Mesenteric fat pad (tissue), 1 donor: ENCODE measurements around the gene SLC16A6. TPM values are rescaled to one million over a fixed set of nuclear protein-coding genes. Genes with fewer than 3 reads are reported as not detected.
A peak's percentile ranks its signal among the peaks of the same experiment; 100 is the strongest.
"Not testable (repeated sequence)": the region's sequence is repeated elsewhere in the genome, so short reads cannot be mapped to it uniquely, and the experiment has no call there.

Experiments
- DNase-seq: peaks from one replicate; pipeline ENCODE4 v3.0.0-alpha.2; 2020; ENCODE audit warnings: low spot score
- total RNA-seq: library from RNA; stranded (reverse); fragmentation: NEBNext Ultra II Directional; extraction: Animal tissue kit (Norgen Biotek cat#: 25700); gene quantifications from one replicate; pipeline ENCODE4 v1.2.1, GENCODE V29; 2021
- donor health status: DM: yes; HTN: yes; CAD: no.

The SLC16A6 gene
- total RNA-seq, 1 donor from 2014 or later = 8.4 TPM

DNA sequence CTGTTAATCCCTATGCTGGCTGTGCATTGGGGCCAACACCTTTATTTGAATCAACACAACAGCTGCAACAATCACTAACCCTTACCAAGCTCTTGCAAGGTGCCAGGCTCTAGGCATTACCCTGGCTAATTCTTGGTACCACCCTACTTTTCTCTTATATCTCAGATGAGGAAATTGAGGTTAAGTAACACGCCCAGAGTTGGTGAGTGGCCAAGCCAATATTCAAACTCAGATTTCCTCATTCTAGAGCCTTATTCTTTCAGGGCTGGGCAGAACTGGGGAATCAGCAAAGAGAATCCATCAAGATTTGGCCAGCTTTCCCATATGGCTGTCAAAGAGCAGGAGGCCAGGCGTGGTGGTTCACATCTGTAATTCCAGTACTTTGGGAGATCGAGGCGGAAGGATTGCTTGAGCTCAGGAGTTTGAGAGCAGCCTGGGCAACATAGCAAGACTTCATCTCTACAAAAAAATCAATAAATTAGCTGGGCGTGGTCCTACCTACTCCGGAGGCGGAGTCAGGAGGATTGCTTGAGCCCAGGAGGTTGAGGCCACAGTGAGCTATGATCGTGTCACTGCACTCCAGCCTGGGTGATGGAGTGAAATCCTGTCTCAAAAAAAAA, 24.1 kb upstream of the SLC16A6 start:
- no peak for DNase-seq

DNA sequence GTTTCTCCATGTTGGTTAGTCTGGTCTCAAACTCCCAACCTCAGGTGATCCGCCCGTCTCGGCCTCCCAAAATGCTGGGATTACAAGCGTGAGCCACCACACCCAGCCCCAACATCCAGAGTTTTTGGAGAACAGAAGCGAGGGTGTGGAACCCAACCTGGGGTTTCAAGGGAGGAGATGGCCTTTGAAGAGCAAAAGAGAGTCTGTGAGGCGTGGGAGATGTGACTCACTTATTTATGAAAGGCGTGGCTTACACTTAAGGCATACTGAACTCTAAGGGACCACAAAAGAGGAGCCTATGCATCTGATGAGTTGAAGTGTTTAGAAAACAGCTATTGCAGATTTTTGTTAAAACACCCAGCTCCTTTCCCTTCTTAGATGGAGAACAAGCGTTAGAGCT, 19.2 kb upstream of the SLC16A6 start:
- no peak for DNase-seq

DNA sequence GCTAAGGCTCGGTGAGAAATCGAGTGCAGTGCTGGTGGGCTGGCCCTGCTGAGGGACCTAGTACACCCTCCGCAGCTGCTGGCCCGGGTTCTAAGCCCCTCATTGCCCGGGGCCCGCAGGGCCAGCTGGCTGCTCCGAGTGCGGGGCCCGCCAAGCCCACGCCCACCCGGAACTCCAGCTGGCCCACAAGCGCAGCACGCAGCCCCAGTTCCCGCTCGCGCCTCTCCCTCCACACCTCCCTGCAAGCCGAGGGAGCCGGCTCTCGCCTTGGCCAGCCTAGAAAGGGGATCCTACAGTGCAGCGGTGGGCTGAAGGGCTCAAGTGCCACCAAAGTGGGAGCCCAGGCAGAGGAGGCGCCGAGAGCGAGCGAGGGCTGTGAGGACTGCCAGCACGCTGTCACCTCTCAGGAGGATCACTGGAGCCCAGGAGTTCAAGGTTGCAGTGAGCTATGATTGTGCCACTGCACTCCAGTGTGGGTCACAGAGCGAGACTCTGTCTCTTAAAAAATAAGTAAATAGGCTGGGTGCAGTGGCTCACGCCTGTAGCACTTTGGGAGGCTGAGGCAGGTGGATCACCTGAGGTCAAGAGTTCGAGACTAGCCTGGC, 18.2 kb upstream of the SLC16A6 start:
- not testable (repeated sequence) for DNase-seq

DNA sequence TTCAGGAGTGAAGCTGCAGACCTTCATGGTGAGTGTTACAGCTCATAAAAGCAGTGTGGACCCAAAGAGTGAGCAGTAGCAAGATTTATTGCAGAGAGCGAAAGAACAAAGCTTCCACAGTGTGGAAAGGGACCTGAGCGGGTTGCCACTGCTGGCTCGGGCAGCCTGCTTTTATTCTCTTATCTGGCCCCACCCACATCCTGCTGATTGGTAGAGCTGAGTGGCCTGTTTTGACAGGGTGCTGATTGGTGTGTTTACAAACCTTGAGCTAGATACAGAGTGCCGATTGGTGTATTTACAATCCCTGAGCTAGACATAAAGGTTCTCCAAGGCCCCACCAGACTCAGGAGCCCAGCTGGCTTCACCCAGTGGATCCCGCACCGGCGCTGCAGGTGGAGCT, 17.6 kb upstream of the SLC16A6 start:
- not testable (repeated sequence) for DNase-seq

DNA sequence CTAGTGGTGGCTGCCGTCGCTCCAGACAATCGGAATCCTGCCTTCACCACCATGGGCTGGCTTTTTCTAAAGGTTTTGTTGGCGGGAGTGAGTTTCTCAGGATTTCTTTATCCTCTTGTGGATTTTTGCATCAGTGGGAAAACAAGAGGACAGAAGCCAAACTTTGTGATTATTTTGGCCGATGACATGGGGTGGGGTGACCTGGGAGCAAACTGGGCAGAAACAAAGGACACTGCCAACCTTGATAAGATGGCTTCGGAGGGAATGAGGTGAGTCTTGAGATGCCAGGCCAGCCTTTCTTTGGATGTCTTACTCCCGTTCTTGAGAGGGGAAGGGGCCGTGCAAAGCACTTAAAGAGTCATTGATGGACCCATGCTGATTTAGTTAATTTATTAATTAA, 16.5 kb upstream of the SLC16A6 start:
- DNase-seq = no peak

DNA sequence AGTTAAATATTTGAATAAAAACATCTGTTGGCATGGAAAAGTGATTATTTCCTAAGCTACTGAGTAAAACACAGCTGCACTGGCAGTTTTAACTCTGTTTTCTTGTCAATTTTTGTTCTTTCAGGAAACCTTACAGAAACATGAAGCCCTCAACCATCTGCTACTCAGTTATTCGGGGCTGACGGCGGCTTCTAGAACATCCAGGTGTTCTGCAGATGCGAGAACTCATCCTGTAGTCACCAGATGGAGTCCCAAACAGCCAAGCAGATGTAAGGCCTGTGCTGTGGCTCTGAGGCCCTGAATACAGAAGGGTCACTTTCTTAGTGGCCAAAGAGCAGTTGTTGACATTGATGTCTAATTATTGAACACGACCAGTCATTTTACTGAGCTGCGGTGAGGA, 15.9 kb upstream of the SLC16A6 start:
- DNase-seq = no peak

DNA sequence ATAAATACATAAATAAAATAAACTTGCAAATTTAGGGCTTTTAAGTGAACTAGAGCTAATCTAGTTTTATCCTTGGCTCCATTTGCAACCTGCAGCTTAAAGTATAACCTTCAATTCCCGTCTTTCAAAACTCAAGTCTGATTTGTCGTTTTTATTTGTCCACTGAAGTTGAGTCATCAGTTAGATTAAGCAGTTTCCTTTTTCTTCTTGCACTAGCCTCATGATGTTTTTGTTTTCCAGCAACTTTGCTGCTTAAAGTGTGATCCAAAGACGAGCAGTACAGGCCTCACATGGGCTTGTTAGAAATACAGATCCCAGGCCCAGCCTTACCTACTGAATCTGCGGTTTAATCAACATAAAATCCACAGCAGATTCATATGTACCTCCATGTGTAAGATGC, 14.2 kb upstream of the SLC16A6 start:
- no peak for DNase-seq

DNA sequence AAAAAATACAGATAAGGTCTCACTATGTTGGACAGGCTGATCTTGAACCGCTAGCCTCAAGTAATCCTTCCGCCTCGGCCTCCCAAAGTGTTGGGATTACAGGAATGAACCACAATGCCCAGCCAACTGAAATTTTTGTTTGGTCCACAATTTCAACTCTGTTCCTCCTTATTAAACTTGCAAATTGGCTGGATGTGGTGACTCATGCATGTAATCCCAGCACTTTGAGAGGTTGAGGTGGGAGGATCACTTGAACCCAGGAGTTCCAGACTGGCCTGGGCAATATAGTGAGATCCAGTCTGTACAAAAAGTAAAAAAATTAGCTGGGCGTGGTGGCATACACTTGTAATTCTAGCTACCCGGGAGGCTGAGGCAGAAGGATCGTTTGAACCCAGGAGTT, 13.8 kb upstream of the SLC16A6 start:
- no peak for DNase-seq

DNA sequence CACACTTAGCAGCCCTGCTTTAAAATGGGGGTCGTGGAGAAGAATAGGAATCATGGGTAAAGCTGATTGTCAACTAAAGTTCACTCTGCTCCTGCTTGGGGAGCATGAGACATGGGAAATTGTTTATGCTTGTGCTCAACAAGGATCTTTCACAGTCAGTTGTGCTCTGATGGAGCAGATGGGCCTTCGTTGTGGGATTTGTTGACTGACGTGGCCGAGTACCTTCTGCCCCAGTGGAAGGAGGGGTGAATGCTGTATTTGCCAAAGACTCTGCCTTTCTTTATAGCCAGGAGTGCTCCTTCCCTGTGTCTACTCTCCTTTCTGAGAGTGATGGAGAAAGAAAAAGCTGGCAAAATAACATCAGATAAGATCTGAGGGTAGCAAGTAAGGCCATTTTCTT, 11.7 kb upstream of the SLC16A6 start:
- no peak for DNase-seq

DNA sequence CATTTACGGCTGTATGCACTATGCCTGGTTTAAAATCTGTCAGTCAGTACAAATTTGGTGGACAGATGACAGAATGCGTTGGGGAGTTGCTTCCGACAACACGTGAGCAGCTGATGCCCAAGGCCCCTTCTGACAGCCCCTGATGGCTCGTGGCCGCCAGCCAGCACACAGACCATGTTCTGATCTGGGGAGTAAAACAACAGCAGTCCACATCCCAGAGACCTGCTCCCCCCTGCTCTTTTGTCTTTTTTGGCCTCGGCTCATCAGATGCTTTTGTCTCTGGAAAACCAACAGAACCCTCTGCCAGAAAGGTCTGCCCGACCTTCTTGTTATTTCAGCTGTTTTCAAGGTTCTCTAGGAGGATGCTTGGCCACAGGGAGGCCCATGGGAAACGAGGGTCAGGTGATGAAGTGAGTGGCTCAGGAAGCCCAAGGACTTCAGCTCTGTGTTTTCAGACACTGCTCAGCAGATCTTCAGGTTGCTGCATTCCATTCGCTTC, 11.2 kb upstream of the SLC16A6 start:
- no peak for DNase-seq

DNA sequence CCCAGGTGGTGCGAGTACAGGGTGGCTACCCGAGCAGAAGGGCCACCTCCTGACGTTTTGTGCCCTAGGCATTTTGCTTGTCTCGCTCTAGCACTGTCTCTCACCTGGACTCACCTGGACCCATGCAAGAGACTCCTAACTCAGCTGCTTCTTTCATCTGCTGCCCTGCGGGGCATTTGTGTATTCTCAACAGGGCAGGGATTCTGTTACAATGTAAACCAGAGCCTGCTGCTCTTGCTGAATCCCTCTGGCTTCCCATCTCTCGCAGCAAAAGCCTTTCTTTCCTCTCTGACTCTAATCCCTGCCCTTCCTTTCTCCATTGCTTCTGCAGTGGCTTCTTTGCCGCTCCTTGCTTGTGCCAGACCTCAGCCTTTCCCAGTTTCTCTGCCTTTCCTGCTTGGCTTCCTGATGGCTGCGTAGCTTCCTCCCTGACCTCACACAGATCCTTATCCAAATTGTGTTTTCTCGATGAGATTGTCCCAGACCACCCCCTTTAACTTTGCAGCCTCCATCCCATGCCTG, 10.6 kb upstream of the SLC16A6 start:
- DNase-seq = no peak

DNA sequence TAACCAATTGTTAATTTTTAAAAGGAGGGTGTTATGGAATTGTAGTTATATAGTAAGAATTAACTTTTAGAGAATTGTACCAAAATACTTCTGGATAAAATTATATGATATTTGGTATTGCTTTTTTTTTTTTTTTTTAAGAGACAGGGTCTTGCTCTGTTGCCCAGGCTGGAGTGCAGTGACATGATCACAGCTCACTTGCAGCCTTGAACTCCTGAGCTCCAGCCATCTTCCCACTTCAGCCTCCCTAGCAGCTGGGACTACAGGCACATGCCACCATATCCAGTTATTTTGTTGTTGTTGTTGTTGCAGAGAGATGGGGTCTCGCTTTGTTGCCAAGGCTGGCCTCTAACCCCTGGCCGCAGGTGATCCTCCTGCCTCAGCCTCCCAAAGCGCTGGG, 8.9 kb upstream of the SLC16A6 start:
- DNase-seq = no peak

DNA sequence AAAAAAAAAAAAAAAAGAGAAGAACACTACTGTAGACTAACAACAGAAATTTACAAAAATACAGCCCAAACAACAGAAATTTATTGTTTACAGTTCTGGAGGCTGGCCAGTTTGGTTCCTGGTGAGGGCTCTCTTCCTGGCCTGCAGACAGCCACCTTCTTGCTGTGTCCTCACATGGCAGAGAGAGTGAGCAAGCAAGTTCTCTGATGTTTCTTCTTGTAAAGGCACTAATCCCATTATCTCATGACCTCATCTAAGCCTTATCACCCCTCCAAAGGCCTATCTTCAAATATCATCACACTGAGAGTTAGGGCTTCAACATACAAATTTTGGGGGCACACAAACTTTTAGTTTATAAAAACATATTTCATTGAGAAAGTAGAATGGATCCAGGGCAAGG, 7.7 kb upstream of the SLC16A6 start:
- no peak for DNase-seq

DNA sequence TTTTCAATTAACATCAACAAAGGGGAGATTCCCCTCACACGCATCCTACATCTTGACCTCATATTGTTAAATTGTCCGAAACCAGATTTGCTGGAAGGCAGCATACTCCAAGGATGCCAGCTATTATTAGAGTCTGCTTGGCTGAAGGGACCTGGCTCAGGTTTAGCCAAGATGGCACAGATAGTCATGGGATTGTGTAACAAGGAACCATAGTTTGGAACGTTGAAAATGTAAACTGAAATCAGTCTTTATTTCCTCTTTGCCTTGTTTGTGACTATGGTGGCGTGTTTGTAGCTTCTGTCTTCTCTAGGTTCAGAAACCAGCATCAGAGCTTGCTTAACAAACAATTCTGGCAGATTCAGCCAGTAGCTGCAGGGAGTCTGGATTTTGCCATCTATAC, 6.3 kb upstream of the SLC16A6 start:
- no peak for DNase-seq

DNA sequence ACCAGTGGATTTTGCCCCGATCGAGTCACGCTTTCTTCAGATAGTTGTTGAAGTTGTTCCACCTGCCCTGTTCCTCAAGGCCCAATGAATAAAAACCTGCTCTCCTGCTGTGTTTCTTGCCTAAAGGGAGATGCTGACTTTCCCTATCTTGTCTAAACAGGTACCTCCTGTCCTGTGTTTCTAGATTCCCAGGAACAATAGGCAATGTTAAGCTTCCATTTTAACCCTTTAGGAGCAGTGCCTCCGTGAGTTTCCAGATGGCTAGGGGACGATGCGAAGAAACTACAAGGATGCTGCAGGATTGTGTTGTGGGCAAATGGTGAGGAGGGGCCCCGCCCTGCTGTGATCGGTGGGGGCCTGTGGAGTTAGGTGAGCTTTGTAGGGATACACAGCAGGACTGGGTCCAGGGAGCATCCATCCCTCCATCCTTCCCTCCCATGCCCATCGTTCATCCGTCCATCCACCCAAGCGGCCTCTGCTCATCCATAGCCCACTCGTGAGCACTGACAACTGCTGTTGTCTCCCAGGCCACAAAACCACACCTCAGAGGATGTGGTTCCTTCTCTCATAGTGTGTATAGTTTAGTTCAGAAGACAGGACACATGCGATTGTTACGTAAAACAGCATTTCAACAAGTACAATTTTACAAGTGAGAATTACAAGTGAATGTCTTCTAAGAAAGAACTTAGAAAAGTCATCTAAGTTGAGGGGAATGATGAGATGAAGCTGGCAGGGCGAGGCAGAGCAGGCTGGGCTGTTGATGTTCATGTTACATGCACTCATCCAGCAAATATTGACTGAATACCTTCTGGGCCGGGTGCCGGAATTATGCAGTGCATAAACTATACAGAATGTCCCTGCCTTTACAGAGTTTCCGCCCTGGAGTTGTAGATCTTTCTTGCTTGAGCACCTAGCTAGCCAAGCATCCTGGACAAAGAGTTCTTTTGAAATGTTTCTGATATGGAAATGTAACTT, 5.6 kb upstream of the SLC16A6 start:
- DNase-seq = peak; percentile 24

DNA sequence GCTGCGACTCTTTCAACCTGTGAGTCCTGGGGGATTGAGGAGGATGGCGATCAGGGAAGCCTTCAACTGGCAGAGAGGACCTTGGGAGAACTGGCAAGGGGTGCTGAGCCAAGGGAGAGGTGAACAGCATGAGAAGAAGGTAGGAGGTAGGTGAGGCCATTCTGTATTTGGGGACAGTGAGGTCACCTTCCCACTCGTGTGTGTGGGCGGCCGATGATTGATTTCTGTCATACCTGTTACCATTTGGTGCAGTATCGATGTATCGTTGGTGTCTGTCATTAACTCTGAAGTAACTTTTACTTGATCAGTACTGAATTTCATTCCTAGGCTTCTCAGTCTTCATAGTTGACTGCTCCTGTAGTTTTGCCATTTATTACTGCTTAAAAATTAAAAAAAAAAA, 4.2 kb upstream of the SLC16A6 start:
- DNase-seq = peak; percentile 30

DNA sequence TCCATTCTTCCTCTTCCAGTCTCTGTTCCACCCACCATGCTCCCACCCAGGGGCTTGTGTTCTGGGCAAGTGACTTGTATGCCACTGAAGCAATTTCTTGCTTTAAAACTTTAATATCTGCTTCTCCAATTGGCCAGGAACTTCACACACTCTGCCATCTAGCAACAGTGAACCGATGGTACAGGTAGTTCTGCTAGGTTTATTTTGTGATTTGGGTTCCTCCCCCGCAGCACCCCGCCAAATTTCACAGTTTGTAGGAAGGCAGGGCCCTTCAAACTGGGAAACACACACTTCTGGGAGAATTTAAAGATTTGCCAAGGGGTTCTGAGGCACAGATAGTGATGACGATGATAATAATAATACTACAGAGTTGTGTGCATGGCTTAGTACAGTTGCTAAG, 3.7 kb upstream of the SLC16A6 start:
- DNase-seq = no peak

DNA sequence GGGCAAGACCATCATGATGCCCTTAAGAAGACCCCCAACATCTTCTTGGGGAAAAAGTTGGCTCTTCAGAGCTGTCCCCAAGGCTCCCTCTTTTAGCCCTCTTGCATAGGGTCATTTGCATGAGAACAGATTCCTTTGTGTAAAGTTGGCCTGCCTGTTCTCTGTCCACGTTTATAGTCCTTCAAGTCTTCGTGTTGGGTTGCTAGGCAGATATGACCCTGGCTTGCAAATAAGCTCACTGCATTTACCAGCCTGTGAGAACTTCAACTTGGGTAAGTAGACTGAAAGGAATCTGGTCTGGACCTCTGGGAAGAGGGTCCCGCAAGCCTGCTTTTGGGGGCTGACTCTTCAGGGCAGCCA, 3.2 kb upstream of the SLC16A6 start:
- DNase-seq = no peak

DNA sequence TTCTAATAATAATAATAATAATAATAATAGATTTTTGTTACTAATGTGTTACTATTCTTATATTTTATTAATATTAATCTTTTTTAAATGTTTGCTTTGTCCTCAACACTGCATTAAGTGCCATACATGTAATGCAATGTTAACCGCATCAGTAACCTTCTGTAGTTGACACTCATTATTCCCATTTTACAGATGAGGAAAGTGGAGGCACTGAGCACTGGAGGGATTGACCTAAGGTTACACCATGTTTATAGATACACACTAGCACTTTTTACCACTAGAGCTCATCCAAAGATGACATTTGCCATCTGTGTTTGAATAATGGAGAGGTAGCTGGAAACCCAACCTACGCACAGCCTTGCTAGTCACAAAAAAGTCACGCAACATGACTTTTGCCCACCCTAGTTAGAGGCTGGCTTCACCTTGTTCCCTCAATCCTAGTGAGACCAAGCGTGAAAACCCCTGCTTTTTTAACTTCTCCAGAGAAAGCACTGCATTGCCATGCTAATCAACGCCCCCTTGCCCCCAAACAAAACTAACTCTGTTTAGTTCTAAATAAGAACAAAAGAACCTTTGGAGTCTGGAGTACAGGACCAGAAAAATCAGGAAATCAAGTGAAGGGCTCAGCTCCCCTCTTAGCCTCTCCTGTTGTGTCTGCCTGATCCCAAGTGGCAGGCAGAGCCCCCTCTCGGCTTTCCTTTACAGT, 2.7 kb upstream of the SLC16A6 start:
- peak; percentile 22 for DNase-seq

DNA sequence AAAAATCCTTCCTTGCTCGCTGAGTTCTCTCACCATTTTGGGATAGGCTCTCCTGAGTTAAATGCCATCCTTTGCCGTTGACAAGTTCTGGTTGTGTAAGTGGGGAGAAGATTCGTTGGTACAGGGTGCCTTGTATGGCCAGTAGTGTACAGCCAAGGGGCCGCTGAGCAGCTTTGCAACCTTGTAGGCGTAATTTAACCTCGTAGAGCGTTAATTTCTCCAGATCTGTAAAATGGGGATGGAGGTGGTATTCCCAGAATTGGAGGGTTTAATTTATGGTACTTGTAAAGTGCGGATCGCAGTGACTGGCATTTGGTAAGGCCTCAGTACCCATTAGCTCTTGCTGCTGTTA, 1.7 kb upstream of the SLC16A6 start:
- no peak for DNase-seq
